NCI-H345 treated with DMSO at 0.1 percent for 48 hours (cell line): ENCODE data around the gene MMS22L.

Experiments used
- DNase-seq: peaks from one replicate; lab custom pipeline; 2025; ENCODE audit not compliant: unreplicated experiment; lab: John Stamatoyannopoulos, UW

Gene MMS22L

DNA sequence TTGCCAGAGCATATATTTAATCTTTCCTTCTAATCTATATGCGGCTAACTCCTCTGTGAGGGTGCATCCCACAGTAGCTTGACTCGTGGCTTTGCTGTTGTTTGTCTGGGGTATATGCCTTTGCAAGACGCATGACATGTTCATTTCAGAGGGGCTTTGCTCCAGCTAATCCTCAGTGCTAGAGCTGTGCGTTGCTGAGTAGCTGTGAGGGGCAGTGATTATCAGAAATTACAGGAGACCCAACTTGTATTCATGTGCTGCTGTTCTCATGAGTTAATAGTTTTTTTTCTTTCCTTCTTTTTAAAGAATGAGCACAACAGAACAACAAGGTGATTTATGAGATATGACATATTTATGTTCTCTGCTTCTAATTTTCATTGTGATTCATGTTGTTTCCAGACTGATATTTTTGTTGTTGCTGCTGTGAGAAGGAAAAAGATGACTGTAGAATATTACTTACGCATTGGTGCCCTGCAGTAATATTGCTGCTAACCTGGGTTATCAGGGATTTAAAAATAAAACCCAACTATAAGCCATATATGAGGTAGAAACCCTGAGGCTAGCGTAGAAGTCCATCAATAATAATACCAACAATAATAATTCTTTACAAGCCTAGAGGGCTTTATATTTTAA is 190.2 kb downstream of the MMS22L start:
- no peak for DNase-seq
